ENCODE data around the gene NEXN.

NEXN gene

DNA sequence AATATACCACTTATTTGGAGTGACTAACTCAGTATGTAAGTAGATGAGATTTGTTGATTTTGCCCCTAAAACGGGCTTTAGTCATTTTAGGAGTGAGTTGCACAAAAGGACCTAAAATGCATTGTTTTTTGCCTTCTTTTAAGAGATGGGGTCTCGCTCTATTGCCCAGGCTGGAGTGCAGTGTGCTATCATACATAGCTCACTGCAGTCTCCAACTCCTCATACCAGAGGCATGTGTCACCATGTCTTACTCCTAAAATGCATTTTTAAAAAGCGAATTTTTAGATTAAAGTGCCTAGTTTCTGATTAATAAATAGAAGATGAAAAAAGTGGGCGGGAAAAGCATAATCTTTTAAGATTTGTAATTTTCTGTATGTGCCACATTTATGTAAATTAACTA is 11.5 kb upstream of the NEXN start (continued):
- TF ChIP-seq CSDC2 (CRISPR knock-in tag; IDR thresholded peaks at IDR 0.05) (no peak), ZNF8 (CRISPR knock-in tag; IDR thresholded peaks at IDR 0.05) (no peak), GLIS3 (CRISPR knock-in tag; IDR thresholded peaks at IDR 0.05) (no peak)

DNA sequence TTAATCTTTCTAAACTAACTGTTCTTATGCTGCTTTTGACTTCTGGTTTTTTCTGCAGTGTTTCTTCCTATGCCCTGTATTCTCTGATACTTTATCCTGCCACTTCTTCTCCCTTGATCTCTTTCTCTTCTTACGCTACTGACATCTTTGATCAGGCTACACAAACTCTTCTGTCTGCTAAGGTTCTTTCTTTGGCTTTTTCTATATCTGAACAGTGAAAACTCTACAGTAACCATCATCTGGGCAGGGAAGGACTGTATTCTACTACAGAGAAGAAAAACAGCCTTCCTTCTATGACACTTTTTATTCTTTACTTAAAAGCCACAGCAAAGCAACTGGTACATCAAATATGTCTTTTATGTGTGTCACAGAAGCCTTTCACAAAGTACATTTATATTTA is 7.4 kb upstream of the NEXN start:
- no peak for TF ChIP-seq ZFP30 (CRISPR knock-in tag; IDR thresholded peaks at IDR 0.05)
- TF ChIP-seq CSDC2 (CRISPR knock-in tag; IDR thresholded peaks at IDR 0.05), result no peak
- TF ChIP-seq POU6F1 (CRISPR knock-in tag; IDR thresholded peaks at IDR 0.05; ENCODE audit: borderline replicate concordance, low read depth), result no peak
- no peak for TF ChIP-seq TSHZ2 (CRISPR knock-in tag; IDR thresholded peaks at IDR 0.05)
- no peak for TF ChIP-seq ESRRG (CRISPR knock-in tag; IDR thresholded peaks at IDR 0.05)
- no peak for TF ChIP-seq PPARA (CRISPR knock-in tag; IDR thresholded peaks at IDR 0.05; ENCODE audit: borderline replicate concordance)
- no peak for TF ChIP-seq ZNF70 (CRISPR knock-in tag; IDR thresholded peaks at IDR 0.05)
- TF ChIP-seq, protein P1, sequence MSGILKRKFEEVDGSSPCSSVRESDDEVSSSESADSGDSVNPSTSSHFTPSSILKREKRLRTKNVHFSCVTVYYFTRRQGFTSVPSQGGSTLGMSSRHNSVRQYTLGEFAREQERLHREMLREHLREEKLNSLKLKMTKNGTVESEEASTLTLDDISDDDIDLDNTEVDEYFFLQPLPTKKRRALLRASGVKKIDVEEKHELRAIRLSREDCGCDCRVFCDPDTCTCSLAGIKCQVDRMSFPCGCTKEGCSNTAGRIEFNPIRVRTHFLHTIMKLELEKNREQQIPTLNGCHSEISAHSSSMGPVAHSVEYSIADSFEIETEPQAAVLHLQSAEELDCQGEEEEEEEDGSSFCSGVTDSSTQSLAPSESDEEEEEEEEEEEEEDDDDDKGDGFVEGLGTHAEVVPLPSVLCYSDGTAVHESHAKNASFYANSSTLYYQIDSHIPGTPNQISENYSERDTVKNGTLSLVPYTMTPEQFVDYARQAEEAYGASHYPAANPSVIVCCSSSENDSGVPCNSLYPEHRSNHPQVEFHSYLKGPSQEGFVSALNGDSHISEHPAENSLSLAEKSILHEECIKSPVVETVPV (CRISPR knock-in tag; IDR thresholded peaks at IDR 0.05), result no peak
- TF ChIP-seq GLIS3 (CRISPR knock-in tag; IDR thresholded peaks at IDR 0.05), result no peak
- no peak for TF ChIP-seq ZFP3 (CRISPR knock-in tag; IDR thresholded peaks at IDR 0.05)
- no peak for TF ChIP-seq SNAI2 (CRISPR knock-in tag; IDR thresholded peaks at IDR 0.05)
- TF ChIP-seq TCF4 (CRISPR knock-in tag; IDR thresholded peaks at IDR 0.05; ENCODE audit: borderline replicate concordance), result no peak
- ATAC-seq, result no peak

DNA sequence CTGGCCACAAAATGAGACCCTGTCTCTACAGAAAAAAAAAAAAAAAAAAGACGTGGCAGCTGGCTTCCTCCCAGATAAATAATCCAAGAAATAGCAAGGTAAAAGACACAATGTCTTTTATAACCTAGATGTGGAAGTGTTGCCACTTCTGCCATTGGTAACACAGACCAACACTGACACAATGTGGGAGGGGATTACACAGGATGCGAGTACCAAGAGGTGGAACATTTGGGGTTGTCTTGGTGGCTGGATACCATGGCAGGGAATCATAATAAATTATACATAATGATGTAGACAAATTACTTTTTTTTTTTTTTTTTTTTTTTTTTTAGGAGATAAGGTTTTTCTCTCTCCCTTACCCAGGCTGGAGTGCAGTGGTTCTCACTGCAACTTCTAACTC is 6.0 kb upstream of the NEXN start:
- ATAC-seq, result no peak
- TF ChIP-seq GLIS3 (CRISPR knock-in tag; IDR thresholded peaks at IDR 0.05) (no peak), POU6F1 (CRISPR knock-in tag; IDR thresholded peaks at IDR 0.05; ENCODE audit: borderline replicate concordance, low read depth) (no peak), RARB (CRISPR knock-in tag; IDR thresholded peaks at IDR 0.05) (no peak), CREB5 (CRISPR knock-in tag; IDR thresholded peaks at IDR 0.05; ENCODE audit: low read depth) (no peak), SNAI2 (CRISPR knock-in tag; IDR thresholded peaks at IDR 0.05) (no peak), PPARA (CRISPR knock-in tag; IDR thresholded peaks at IDR 0.05; ENCODE audit: borderline replicate concordance) (no peak), ZNF565 (CRISPR knock-in tag; conservative IDR thresholded peaks at IDR 0.05; ENCODE audit: low read depth) (no peak), ZC3H10 (CRISPR knock-in tag; IDR thresholded peaks at IDR 0.05) (no peak), ZNF70 (CRISPR knock-in tag; IDR thresholded peaks at IDR 0.05) (no peak), CSDC2 (CRISPR knock-in tag; IDR thresholded peaks at IDR 0.05) (no peak), TCF4 (CRISPR knock-in tag; IDR thresholded peaks at IDR 0.05; ENCODE audit: borderline replicate concordance) (no peak), ZFP3 (CRISPR knock-in tag; IDR thresholded peaks at IDR 0.05) (no peak), ZFP30 (CRISPR knock-in tag; IDR thresholded peaks at IDR 0.05) (no peak), ISL1 (CRISPR knock-in tag; IDR thresholded peaks at IDR 0.05) (no peak), TSHZ2 (CRISPR knock-in tag; IDR thresholded peaks at IDR 0.05) (no peak), BACH2 (CRISPR knock-in tag; IDR thresholded peaks at IDR 0.05; ENCODE audit: borderline replicate concordance) (no peak), ZNF8 (CRISPR knock-in tag; IDR thresholded peaks at IDR 0.05) (no peak), ESRRG (CRISPR knock-in tag; IDR thresholded peaks at IDR 0.05) (no peak)
- TF ChIP-seq, protein P2, sequence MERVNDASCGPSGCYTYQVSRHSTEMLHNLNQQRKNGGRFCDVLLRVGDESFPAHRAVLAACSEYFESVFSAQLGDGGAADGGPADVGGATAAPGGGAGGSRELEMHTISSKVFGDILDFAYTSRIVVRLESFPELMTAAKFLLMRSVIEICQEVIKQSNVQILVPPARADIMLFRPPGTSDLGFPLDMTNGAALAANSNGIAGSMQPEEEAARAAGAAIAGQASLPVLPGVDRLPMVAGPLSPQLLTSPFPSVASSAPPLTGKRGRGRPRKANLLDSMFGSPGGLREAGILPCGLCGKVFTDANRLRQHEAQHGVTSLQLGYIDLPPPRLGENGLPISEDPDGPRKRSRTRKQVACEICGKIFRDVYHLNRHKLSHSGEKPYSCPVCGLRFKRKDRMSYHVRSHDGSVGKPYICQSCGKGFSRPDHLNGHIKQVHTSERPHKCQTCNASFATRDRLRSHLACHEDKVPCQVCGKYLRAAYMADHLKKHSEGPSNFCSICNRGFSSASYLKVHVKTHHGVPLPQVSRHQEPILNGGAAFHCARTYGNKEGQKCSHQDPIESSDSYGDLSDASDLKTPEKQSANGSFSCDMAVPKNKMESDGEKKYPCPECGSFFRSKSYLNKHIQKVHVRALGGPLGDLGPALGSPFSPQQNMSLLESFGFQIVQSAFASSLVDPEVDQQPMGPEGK (CRISPR knock-in tag; IDR thresholded peaks at IDR 0.05; ENCODE audit: borderline replicate concordance), result no peak
- TF ChIP-seq, protein P1 (CRISPR knock-in tag; IDR thresholded peaks at IDR 0.05), result no peak

Measured in SK-N-SH treated with all-trans-retinoic acid at 6 μM for 48 hours (cell line).